IPS-18a (cell line): ENCODE results near the gene PLOD1.

ENCODE experiments used
- H3K27ac ChIP-seq: one replicate; pipeline ENCODE4 v1.5.1; 2013; ENCODE audit warnings: low read length
- H3K27me3 ChIP-seq: one replicate; pipeline ENCODE4 v1.6.1; 2013; ENCODE audit warnings: mild to moderate bottlenecking, low read length; ENCODE audit not compliant: control insufficient read depth, insufficient read depth
- H3K36me3 ChIP-seq: one replicate; pipeline ENCODE4 v1.6.1; 2013; ENCODE audit warnings: low read depth, low read length; ENCODE audit not compliant: control insufficient read depth
- H3K4me1 ChIP-seq: one replicate; pipeline ENCODE4 v1.6.1; 2013; ENCODE audit warnings: low read depth, low read length; ENCODE audit not compliant: control insufficient read depth
- H3K4me3 ChIP-seq: one replicate; pipeline ENCODE4 v1.5.1; 2013; ENCODE audit warnings: low read length
- H3K9ac ChIP-seq: one replicate; pipeline ENCODE4 v1.6.1; 2013; ENCODE audit warnings: mild to moderate bottlenecking, low read length, moderate library complexity
- H3K9me3 ChIP-seq: one replicate; pipeline ENCODE4 v1.6.1; 2013; ENCODE audit warnings: low read depth, low read length; ENCODE audit not compliant: control insufficient read depth

The PLOD1 gene

DNA sequence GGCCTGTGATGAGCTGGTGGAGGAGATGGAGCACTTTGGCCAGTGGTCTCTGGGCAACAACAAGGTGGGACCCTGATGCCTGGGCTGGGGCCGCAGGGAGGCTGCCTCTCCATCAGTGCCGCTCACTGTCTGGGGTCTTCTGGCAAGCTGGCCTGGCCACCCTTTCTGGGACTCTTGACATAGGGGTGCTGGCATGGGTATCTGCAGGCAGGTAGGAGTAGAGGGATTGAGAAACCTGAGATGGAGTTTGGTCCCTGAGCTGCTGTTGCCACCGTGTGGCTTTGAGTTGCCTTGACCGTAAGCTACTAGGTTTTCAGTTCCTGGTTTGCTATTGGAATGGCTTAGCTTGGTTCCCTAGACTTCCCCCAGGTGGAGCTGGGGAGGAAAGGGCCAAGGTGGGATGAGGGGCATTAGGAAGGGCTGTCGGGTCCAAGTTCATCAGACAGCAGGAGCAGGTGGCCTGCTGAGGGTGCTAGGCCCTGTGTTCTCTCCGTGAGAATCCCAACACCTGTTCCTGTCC, 32.6 kb downstream of the PLOD1 start:
- H3K36me3 ChIP-seq = peaks cover 18% of the 10 kb centered on the region

DNA sequence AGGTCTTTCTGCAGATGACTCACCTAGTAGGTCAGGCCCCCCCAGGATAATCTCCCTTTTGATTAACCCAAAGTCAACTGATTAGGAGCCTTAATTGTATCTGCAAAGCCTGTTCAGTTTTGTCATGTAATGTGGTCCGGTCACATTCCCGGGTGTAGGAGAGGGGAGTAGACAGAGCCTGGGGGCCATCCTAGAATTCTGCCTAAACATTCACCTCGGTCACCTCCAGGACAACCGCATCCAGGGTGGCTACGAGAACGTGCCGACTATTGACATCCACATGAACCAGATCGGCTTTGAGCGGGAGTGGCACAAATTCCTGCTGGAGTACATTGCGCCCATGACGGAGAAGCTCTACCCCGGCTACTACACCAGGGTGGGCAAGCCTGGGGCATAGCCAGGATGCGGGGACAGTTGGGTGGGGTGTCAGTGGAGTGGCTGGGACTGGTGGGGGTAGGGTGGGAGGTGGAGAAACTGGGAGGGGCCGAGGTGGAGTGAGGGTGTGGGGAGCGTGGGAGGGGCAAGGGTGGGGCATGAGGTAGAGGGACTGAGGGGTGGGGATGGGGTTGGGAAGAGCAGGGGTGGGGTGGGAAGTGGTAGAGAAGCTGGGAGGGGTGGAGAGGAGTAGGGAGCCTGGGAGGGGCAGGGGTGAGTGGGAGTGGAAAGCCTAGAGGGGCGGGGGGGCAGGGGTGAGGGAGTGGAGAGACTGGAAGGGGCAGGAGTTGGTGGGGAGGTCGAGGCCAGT, 36.1 kb downstream of the PLOD1 start:
- Histone ChIP-seq H3K9ac (no peak overlapping the region), H3K27ac (no peak overlapping the region), H3K4me3 (no peak overlapping the region), H3K4me1 (no peaks in the 10 kb centered on the region), H3K36me3 (peaks cover 17% of the 10 kb centered on the region), H3K9me3 (no peaks in the 10 kb centered on the region), H3K27me3 (no peaks in the 10 kb centered on the region)

More for the DNA sequence above, 32.6 kb downstream of the PLOD1 start:
- Histone ChIP-seq H3K27me3 (no peaks in the 10 kb centered on the region), H3K9ac (no peak overlapping the region), H3K4me3 (no peak overlapping the region), H3K27ac (no peak overlapping the region), H3K9me3 (no peaks in the 10 kb centered on the region), H3K4me1 (no peaks in the 10 kb centered on the region)

DNA sequence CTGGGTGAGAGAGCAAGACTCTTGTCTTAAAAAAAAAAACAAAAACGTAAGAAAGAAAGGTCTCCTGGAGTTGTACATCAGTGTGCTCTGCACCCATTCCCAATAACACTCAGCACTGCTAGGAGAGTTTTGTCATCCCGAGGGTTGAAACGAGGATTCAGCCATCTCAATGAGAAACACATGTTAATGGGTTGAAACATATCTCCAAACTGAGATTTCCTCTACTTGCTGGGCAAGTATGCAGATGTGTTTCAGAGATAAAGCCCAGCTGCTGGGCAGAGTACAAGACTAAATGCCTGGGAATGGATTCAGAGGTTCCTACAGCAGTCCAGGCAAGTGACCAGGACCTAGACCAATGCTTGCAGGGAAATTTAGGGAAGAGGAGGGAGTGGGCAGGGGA, 43.1 kb downstream of the PLOD1 start:
- no peaks in the 10 kb centered on the region for H3K27me3 ChIP-seq
- H3K36me3 ChIP-seq = peaks cover 16% of the 10 kb centered on the region
- no peak overlapping the region for H3K4me3 ChIP-seq
- no peaks in the 10 kb centered on the region for H3K9me3 ChIP-seq
- H3K9ac ChIP-seq = no peak overlapping the region
- H3K4me1 ChIP-seq = peaks cover 7% of the 10 kb centered on the region
- no peak overlapping the region for H3K27ac ChIP-seq

DNA sequence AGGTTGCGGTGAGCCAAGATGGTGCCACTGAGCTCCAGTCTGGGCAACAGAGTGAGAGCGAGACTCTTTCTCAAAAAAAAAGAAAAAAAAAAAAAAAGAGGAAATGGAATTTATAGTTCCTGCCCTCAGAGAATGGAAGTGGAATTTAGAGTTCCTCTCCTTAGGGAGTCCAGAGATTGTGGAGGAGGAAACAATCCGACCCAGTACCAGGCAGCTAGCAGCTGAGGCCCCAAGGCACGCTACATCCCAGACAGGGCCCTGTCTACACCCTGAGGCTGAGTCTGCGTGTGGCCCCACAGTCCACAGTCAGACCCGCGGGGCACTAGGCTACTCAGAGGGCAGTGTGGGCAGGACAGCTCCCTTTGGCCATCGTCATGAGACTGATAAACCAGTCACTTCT, 43.8 kb downstream of the PLOD1 start:
- H3K4me3 ChIP-seq = no peak overlapping the region
- no peaks in the 10 kb centered on the region for H3K9me3 ChIP-seq
- no peak overlapping the region for H3K9ac ChIP-seq
- no peak overlapping the region for H3K27ac ChIP-seq
- H3K4me1 ChIP-seq = peaks cover 7% of the 10 kb centered on the region
- peaks cover 22% of the 10 kb centered on the region for H3K36me3 ChIP-seq
- no peaks in the 10 kb centered on the region for H3K27me3 ChIP-seq

DNA sequence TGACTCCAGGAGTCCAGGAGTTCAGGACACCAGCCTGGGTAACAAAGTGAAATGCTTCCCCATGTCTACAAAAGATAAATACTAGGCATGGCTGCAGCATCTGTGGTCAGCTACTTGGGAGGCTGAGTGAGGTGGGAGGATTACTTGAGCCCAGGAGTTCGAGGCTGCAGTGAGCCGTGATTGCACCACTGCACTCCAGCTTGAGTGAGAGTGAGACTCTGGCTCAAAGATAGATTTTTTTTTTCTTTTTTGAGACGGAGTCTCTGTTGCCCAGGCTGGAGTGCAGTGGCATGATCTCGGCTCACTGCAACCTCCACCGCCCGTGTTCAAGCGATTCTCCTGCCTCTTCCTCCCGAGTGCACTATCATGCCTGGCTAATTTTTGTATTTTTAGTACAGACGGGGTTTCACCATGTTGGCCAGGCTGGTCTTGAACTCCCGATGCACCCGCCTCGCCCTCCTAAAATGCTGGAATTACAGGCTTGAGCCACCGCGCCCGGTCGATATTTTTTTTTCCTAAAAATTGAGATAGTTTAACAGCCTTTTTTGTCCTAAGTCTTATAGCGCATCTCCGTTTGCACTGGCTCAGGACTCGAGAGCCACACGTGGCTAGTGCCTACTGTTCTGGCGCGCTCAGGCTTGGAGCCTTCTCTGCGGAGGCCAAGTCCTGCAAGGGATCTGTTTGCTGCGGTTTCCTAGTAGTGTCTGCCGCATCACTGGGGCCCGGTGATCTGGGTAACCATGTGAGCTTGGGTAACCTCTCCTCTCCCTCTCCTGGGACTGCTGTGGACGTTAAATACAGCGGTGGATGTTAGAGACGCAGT, 44.7 kb downstream of the PLOD1 start:
- Histone ChIP-seq H3K27me3 (no peaks in the 10 kb centered on the region), H3K4me3 (peak overlapping the region; percentile 99), H3K36me3 (peaks cover 26% of the 10 kb centered on the region), H3K27ac (peak overlapping the region; percentile 68), H3K9me3 (no peaks in the 10 kb centered on the region), H3K9ac (peak overlapping the region; percentile 49), H3K4me1 (peaks cover 7% of the 10 kb centered on the region)

DNA sequence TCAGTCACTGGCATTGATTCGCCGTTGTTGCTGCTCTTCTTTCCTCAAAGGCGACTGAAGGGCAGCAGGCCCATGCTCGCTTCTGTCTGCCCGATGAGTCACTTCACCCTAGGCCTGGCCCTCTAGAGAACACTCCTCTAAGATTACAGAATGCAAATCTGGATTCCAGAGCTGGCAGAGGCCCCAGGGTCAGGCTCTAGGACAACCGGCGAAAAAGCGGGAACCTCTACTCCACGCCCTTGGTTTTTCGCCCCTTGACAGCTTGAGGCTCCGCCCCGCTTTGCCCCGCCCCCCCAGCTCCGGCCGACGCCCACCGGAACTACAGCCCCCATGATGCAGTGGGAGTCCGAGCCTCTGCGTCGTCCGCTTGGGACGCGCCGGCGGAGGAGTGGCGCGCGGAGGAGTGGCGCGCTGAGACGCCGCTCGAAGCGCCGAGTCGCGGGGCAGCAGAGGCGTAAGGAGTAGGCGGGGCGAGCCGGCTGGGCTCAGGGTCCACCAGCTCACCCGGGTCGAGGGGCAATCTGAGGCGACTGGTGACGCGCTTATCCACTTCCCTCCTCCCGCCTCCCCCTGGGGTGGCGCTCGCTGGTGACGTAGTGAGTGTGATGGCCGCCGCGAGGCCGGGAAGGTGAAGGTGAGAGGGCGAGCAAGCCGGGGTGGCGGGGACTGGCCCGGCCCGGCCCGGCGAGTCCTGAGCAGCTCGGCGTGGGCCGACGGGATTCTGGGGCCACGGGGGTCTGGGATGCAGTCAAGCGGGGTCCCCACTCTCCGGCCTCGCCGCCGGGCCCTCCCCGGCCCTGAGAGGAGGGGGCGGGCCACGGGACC, 45.5 kb downstream of the PLOD1 start, which contains the start of gene MFN2:
Gene MFN2, plus strand, starts transcription at position 594 of the 825 bp plus-strand sequence. CDS start 8,725 bp downstream, outside the sequence.
- H3K27ac ChIP-seq = peak within 1 kb of the TSS; percentile 73
- H3K4me1 ChIP-seq = peaks cover 7% of the 10 kb centered on the region
- H3K9me3 ChIP-seq = no peaks in the 10 kb centered on the region
- no peaks in the 10 kb centered on the region for H3K27me3 ChIP-seq
- H3K4me3 ChIP-seq = peak within 1 kb of the TSS; percentile 99
- peak within 1 kb of the TSS; percentile 93 for H3K9ac ChIP-seq
- H3K36me3 ChIP-seq = peaks cover 33% of the 10 kb centered on the region

DNA sequence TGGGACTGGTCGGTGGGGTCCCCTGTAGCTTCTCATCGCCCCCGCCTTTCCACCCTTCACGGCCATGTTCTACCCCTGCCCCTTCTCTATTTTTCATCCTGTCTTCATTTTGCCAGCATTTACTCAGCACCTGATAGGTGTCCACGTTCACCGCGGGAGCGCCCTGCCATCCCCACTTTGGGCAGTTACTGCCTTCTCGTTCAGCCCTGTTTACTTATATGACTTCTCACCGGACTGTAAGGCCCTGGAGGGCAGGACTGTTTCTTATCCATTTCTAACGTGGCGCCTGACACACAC, 46.1 kb downstream of the PLOD1 start:
- Histone ChIP-seq H3K27me3 (no peaks in the 10 kb centered on the region), H3K9me3 (no peaks in the 10 kb centered on the region), H3K4me3 (peak overlapping the region; percentile 99), H3K9ac (peak overlapping the region; percentile 93), H3K27ac (peak overlapping the region; percentile 73), H3K36me3 (peaks cover 33% of the 10 kb centered on the region), H3K4me1 (peaks cover 7% of the 10 kb centered on the region)

DNA sequence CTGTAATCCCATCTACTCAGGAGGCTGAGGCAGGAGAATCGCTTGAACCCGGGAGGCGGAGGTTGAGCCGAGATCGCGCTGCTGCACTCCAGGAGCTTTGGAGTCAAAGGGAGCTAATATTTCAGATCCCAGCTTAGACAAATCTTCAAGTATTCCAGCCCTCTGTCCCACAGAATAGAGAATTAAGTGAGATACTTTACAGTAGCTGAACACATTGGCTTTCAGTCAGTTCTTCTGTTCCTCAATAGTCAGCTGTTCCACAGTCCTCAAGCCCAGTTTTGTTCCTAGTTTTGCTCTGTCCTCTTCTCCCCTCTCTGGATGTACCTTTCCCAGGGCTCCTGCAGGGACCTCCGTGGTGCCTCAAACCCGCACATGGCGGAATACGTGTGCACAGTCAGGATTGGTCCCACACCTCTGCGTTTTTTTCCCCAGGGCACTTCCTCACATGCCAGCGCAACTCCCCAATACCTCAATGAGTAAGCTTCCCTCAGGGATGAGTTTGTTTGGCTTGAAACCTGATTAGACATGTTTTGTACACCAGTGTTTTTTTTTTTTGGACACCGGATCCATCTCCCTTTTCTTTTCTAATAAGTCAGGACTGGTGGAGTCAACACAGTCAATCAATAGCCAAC, 47.0 kb downstream of the PLOD1 start:
- Histone ChIP-seq H3K9ac (peak overlapping the region; percentile 93), H3K9me3 (no peaks in the 10 kb centered on the region), H3K36me3 (peaks cover 39% of the 10 kb centered on the region), H3K4me3 (peak overlapping the region; percentile 99), H3K27me3 (no peaks in the 10 kb centered on the region), H3K27ac (no peak overlapping the region), H3K4me1 (peaks cover 7% of the 10 kb centered on the region)

DNA sequence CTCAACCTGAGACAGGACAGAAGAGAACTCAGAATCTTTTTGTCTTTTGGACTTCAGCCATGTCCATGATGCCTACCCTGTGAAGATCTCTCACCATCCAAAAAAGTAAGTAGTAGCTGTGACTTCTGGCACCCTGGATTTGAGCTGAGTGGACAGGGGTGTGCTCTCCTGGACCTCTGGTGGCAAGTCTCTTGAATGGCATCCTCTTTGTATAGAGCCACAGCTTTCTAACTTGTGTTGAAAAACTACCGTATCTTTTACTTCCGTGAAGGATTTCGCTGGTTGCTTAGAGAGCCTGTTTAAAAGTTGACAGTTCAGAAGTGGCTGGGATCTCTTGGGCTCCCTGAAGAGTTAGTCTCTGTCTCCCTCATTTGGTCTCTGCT, 47.5 kb downstream of the PLOD1 start:
- H3K4me1 ChIP-seq = peaks cover 7% of the 10 kb centered on the region
- H3K36me3 ChIP-seq = peaks cover 39% of the 10 kb centered on the region
- H3K9ac ChIP-seq = no peak overlapping the region
- H3K27me3 ChIP-seq = no peaks in the 10 kb centered on the region
- no peak overlapping the region for H3K4me3 ChIP-seq
- H3K27ac ChIP-seq = no peak overlapping the region
- H3K9me3 ChIP-seq = no peaks in the 10 kb centered on the region

DNA sequence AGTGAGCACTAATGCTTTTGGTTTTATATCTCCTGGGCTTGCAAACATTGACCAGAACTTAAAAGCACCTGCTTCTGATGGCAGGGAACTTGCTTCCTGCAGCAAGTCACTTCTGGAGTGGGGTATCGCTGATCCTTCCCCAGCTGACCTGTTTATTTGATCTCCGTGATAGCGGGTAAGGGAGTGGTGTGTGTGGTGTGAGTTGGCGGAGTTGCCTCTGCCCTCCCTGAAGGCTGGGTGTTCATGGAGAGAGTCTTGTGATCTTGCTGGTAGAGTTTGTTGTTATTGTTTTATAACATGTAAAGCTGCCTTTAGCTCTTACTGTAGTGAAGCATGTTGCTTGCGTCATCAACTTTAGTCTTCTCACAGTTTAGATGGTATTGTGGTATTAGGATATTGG, 49.6 kb downstream of the PLOD1 start:
- no peaks in the 10 kb centered on the region for H3K27me3 ChIP-seq
- peaks cover 42% of the 10 kb centered on the region for H3K36me3 ChIP-seq
- peaks cover 7% of the 10 kb centered on the region for H3K4me1 ChIP-seq
- H3K27ac ChIP-seq = no peak overlapping the region
- no peak overlapping the region for H3K9ac ChIP-seq
- no peak overlapping the region for H3K4me3 ChIP-seq
- H3K9me3 ChIP-seq = no peaks in the 10 kb centered on the region

DNA sequence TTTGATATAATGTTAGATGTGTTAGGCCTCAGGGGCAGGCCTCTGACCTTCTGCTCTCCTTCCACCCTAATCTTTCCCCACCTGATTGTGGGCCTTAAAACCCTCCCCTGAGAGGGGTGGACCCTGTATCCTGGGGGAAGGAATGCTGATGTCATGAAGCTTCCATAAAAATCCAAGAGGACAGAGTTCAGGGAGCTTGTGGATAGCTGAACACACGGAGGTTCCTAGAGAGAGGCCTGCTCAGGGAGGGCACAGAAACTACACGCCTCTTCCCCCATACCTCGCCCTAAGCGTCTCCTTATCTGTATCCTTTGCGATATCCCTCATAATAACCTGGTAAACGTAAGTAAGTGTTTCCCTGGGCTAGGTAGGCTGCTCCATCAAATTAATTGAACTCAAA, 50.1 kb downstream of the PLOD1 start:
- Histone ChIP-seq H3K4me1 (peaks cover 2% of the 10 kb centered on the region), H3K9ac (no peak overlapping the region), H3K27me3 (no peaks in the 10 kb centered on the region), H3K4me3 (no peak overlapping the region), H3K27ac (no peak overlapping the region), H3K9me3 (no peaks in the 10 kb centered on the region), H3K36me3 (peaks cover 46% of the 10 kb centered on the region)
